HFFc6 (cell line): ENCODE results near the gene CCNY. TPM values are rescaled to one million over a fixed set of nuclear protein-coding genes. Genes with fewer than 3 reads are reported as not detected.

ENCODE experiments used
- DNase-seq: peaks from one replicate; pipeline ENCODE4 v3.0.0-alpha.2; 2018
- H3K27ac Mint-ChIP-seq: 2 replicates; pipeline ENCODE4 v1.8.0; 2020; ENCODE audit warnings: mild to moderate bottlenecking, mixed read lengths
- H3K27me3 Mint-ChIP-seq: 2 replicates; pipeline ENCODE4 v1.8.0; 2021; ENCODE audit warnings: mild to moderate bottlenecking, moderate library complexity, mixed read lengths; ENCODE audit not compliant: insufficient read depth
- H3K36me3 Mint-ChIP-seq: 2 replicates; pipeline ENCODE4 v1.8.0; 2021; ENCODE audit warnings: low read depth, mixed read lengths
- H3K4me1 Mint-ChIP-seq: 2 replicates; pipeline ENCODE4 v1.8.0; 2020; ENCODE audit warnings: low read depth, mixed read lengths
- H3K4me3 Mint-ChIP-seq: 2 replicates; pipeline ENCODE4 v1.8.0; 2020; ENCODE audit warnings: mild to moderate bottlenecking, moderate library complexity, mixed read lengths
- H3K9me3 Mint-ChIP-seq: 2 replicates; pipeline ENCODE4 v1.8.0; 2020; ENCODE audit warnings: mild to moderate bottlenecking, mixed read lengths
- CTCF ChIP-seq: fragments of 200-600 bp; sonication (generic); IDR thresholded peaks from 2 replicates; pipeline ENCODE4 v1.5.0; 2021; ENCODE audit warnings: antibody characterized with exemption, mild to moderate bottlenecking
- total RNA-seq, 6 experiments: library from RNA; stranded (reverse); fragmentation: NEBNext Ultra II Directional; extraction: Animal tissue kit (Norgen Biotek cat#: 25700); gene quantifications; 2 replicates in 1 of 6; 3 replicates in 5 of 6; pipeline ENCODE4 v1.2.3, GENCODE V29; 2021

Gene CCNY
- total RNA-seq, 6 experiments from 2014 or later: 60.0 to 76.6 (median 69.9) TPM

- Mint-ChIP-seq H3K27ac (no peak overlapping the region), H3K27me3 (no peaks in the 10 kb centered on the region), H3K4me3 (no peak overlapping the region), H3K9me3 (no peaks in the 10 kb centered on the region), H3K36me3 (peaks cover 5% of the 10 kb centered on the region; the same call in 1 of the 2 replicates), H3K4me1 (peaks cover 23% of the 10 kb centered on the region)
- no peak for TF ChIP-seq CTCF
- no peak for DNase-seq
These were observed 219.9 kb downstream of the CCNY start for GRCh38 chr10:35555962-35556930.

DNA sequence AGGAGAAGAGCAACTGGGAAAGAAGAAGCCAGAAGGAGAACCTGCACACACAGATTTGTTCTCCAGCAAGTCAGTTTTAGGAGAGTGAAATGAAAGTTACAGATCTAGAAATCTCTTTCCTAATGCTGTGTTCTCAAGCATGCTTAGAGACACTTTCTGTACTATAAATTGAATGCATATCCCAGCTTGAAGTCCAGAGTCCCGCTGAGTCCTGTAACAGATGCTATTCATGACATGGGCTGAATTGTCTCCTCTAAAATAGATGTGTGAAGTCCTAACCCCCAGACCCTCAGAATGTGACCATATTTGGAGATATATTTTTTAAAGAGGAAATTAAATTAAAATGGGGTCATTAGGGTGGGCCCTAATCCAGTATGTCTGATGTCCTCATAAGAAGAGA is 222.0 kb downstream of the CCNY start:
- H3K4me3 Mint-ChIP-seq: no peak overlapping the region
- H3K27me3 Mint-ChIP-seq: no peaks in the 10 kb centered on the region
- no peaks in the 10 kb centered on the region for H3K9me3 Mint-ChIP-seq
- peaks cover 6% of the 10 kb centered on the region; the same call in 1 of the 2 replicates for H3K36me3 Mint-ChIP-seq
- H3K27ac Mint-ChIP-seq: no peak overlapping the region
- H3K4me1 Mint-ChIP-seq: peaks cover 13% of the 10 kb centered on the region
- no peak for DNase-seq
- TF ChIP-seq CTCF: no peak

GRCh38 chr10:35559416-35559815 is 223.1 kb downstream of the CCNY start:
- H3K4me3 Mint-ChIP-seq: no peak overlapping the region
- no peaks in the 10 kb centered on the region for H3K27me3 Mint-ChIP-seq
- no peak for TF ChIP-seq CTCF

DNA sequence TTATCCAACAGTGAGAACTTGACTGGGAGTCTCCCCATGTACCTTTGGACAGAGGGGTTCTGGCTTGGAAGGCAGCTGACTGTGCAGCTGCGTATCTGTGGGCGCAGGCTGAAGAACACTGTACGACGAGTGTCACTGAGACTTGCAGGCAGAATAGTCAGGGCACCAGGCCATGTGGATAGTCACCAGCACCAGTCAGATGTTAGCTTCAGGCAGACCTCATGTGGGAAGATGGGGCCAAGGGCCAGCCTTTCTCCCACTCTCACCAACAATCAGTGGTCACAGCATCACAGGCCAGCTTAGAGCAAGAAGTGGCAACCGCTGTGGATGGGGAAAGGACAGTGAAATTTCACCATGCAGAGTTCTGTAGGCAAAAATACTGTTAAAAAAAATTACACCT is 225.4 kb downstream of the CCNY start:
- H3K27ac Mint-ChIP-seq: no peak overlapping the region
- H3K9me3 Mint-ChIP-seq: no peaks in the 10 kb centered on the region
- TF ChIP-seq CTCF: no peak
- DNase-seq: no peak
- peaks cover 13% of the 10 kb centered on the region for H3K36me3 Mint-ChIP-seq
- peaks cover 27% of the 10 kb centered on the region for H3K4me1 Mint-ChIP-seq
- no peaks in the 10 kb centered on the region for H3K27me3 Mint-ChIP-seq
- no peak overlapping the region for H3K4me3 Mint-ChIP-seq

More at GRCh38 chr10:35559416-35559815, 223.1 kb downstream of the CCNY start:
- peaks cover 21% of the 10 kb centered on the region for H3K4me1 Mint-ChIP-seq
- peaks cover 6% of the 10 kb centered on the region; the same call in 1 of the 2 replicates for H3K36me3 Mint-ChIP-seq
- H3K27ac Mint-ChIP-seq: no peak overlapping the region
- no peaks in the 10 kb centered on the region for H3K9me3 Mint-ChIP-seq
- DNase-seq: no peak

- H3K27ac Mint-ChIP-seq: peak overlapping the region; percentile 39; the same call in 1 of the 2 replicates
- H3K9me3 Mint-ChIP-seq: no peaks in the 10 kb centered on the region
- peaks cover 13% of the 10 kb centered on the region for H3K36me3 Mint-ChIP-seq
- H3K4me1 Mint-ChIP-seq: peaks cover 27% of the 10 kb centered on the region
- no peak for TF ChIP-seq CTCF
- no peak overlapping the region for H3K4me3 Mint-ChIP-seq
- DNase-seq: no peak
- no peaks in the 10 kb centered on the region for H3K27me3 Mint-ChIP-seq
These were observed 226.1 kb downstream of the CCNY start for GRCh38 chr10:35562427-35562826.
